HepG2 (cell line): ENCODE data around the gene SS18L1. TPM values are rescaled to one million over a fixed set of nuclear protein-coding genes. Genes with fewer than 3 reads are reported as not detected.

Experiments
- BRF2 ChIP-seq: sonication (generic); formaldehyde crosslinking; IDR thresholded peaks from 2 replicates; pipeline ENCODE4 v1.8.1; 2022; ENCODE audit warnings: mild to moderate bottlenecking, missing genetic modification reagents
- KLF12 ChIP-seq: sonication (generic); formaldehyde crosslinking; IDR thresholded peaks from 2 replicates; pipeline ENCODE4 v1.4.0; 2020; ENCODE audit warnings: missing genetic modification reagents, borderline replicate concordance
- MED13 ChIP-seq: sonication (generic); formaldehyde crosslinking; IDR thresholded peaks from 2 replicates; pipeline ENCODE4 v1.5.0; 2020; ENCODE audit warnings: missing genetic modification reagents
- MIER2 ChIP-seq: IDR thresholded peaks from 2 replicates; pipeline ENCODE4 v1.6.1; 2016; ENCODE audit warnings: missing biosample characterization, missing genetic modification reagents
- NR2F2 ChIP-seq: IDR thresholded peaks from 2 replicates; pipeline ENCODE4 v1.6.1; 2012; ENCODE audit warnings: low read depth, inconsistent platforms, borderline replicate concordance
- REST ChIP-seq, 2 experiments: IDR thresholded peaks; 2 replicates each; pipeline ENCODE4 v1.6.1; 2011 to 2012; ENCODE audit warnings: low read length in 2 of 2, borderline replicate concordance in 1 of 2, low read depth in 1 of 2, mild to moderate bottlenecking in 1 of 2, moderate library complexity in 1 of 2
- SALL1 ChIP-seq: sonication (generic); formaldehyde crosslinking; IDR thresholded peaks from 2 replicates; pipeline ENCODE4 v1.8.0; 2022; ENCODE audit warnings: mild to moderate bottlenecking, missing genetic modification reagents
- SKIL ChIP-seq: sonication (generic); formaldehyde crosslinking; IDR thresholded peaks from 2 replicates; pipeline ENCODE4 v1.8.0; 2022; ENCODE audit warnings: missing genetic modification reagents, mild to moderate bottlenecking, moderate library complexity, borderline replicate concordance
- SMYD3 ChIP-seq: sonication (generic); formaldehyde crosslinking; IDR thresholded peaks from 2 replicates; pipeline ENCODE4 v1.8.1; 2023; ENCODE audit warnings: mild to moderate bottlenecking, missing genetic modification reagents
- SP1 ChIP-seq, 2 experiments: fragments of 450-650 bp in 1 of 2; sonication (generic) in 1 of 2; formaldehyde crosslinking in 1 of 2; IDR thresholded peaks; 2 replicates each; pipeline versions ENCODE4 v1.4.0 to v1.6.1; 2016 to 2020; ENCODE audit warnings: missing genetic modification reagents in 1 of 2
- SP4 ChIP-seq: sonication (generic); formaldehyde crosslinking; IDR thresholded peaks from 2 replicates; pipeline ENCODE4 v1.8.1; 2023; ENCODE audit warnings: mild to moderate bottlenecking, missing genetic modification reagents
- ZNF225 ChIP-seq: sonication (generic); formaldehyde crosslinking; IDR thresholded peaks from 2 replicates; pipeline ENCODE4 v1.4.0; 2020; ENCODE audit warnings: mild to moderate bottlenecking, missing genetic modification reagents
- polyA plus RNA-seq, 8 experiments: library from polyadenylated mRNA; depleted of rRNA in 3 of 8; stranded (reverse) in 7 of 8; unstranded in 1 of 8; fragments of >200 nt; fragmentation: Illumina TruSeq in 4 of 8; extraction: Trizol in 4 of 8; gene quantifications; 2 replicates each; pipeline versions ENCODE4 v1.2.1 to v1.2.3, GENCODE V29; 2011 to 2016; ENCODE audit warnings: low read depth in 4 of 8, missing spikeins in 1 of 8, mixed read lengths in 1 of 8; ENCODE audit not compliant: insufficient read depth in 1 of 8
- total RNA-seq, 5 experiments: library from RNA; depleted of rRNA; stranded (reverse); fragments of >200 nt; fragmentation: Illumina TruSeq; extraction: Trizol; gene quantifications; 2 replicates each; pipeline ENCODE4 v1.2.3, GENCODE V29; 2016; ENCODE audit warnings: low read depth in 1 of 5
- TF ChIP-seq, protein P1 (sequence below): sonication (generic); formaldehyde crosslinking; IDR thresholded peaks from 2 replicates; pipeline ENCODE4 v1.5.0; 2020; ENCODE audit warnings: missing genetic modification reagents, mild to moderate bottlenecking, borderline replicate concordance
- TF ChIP-seq, protein P2 (sequence below): sonication (generic); formaldehyde crosslinking; conservative IDR thresholded peaks from 2 replicates; pipeline ENCODE4 v1.4.0; 2020; ENCODE audit warnings: missing genetic modification reagents

Gene SS18L1
- total and polyA plus RNA-seq, 2 of the 13 experiments (the other 11 are each of a cell fraction or from before 2014, with no cell fraction given) = 17.8 to 27.6 TPM

- peak; percentile 81 to 93 for TF ChIP-seq REST (IDR thresholded peaks at IDR 0.05; ENCODE audit: borderline replicate concordance in 1 of 2, low read depth in 1 of 2, low read length in 2 of 2)
- peak; percentile 94 for TF ChIP-seq MIER2 (CRISPR knock-in tag)
- TF ChIP-seq SMYD3 (CRISPR knock-in tag) = no peak
- peak; percentile 25; the same call in 1 of the 2 replicates for TF ChIP-seq MED13 (CRISPR knock-in tag)
- no peak for TF ChIP-seq KLF12
- TF ChIP-seq NR2F2 = no peak
- TF ChIP-seq SP1 (IDR thresholded peaks at IDR 0.05) = no peak
- peak; percentile 62 for TF ChIP-seq SP1 (CRISPR knock-in tag; IDR thresholded peaks at IDR 0.05)
- 0 out of 2 replicates have a peak, but pooled peaks have one; percentile 31 for TF ChIP-seq BRF2 (CRISPR knock-in tag)
- TF ChIP-seq SALL1 (CRISPR knock-in tag) = peak; percentile 90
- no peak for TF ChIP-seq SKIL (CRISPR knock-in tag)
- TF ChIP-seq, protein P1, sequence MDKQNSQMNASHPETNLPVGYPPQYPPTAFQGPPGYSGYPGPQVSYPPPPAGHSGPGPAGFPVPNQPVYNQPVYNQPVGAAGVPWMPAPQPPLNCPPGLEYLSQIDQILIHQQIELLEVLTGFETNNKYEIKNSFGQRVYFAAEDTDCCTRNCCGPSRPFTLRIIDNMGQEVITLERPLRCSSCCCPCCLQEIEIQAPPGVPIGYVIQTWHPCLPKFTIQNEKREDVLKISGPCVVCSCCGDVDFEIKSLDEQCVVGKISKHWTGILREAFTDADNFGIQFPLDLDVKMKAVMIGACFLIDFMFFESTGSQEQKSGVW = no peak
- TF ChIP-seq, protein P2, sequence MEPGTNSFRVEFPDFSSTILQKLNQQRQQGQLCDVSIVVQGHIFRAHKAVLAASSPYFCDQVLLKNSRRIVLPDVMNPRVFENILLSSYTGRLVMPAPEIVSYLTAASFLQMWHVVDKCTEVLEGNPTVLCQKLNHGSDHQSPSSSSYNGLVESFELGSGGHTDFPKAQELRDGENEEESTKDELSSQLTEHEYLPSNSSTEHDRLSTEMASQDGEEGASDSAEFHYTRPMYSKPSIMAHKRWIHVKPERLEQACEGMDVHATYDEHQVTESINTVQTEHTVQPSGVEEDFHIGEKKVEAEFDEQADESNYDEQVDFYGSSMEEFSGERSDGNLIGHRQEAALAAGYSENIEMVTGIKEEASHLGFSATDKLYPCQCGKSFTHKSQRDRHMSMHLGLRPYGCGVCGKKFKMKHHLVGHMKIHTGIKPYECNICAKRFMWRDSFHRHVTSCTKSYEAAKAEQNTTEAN (CRISPR knock-in tag) = peak; percentile 73; the same call in 1 of the 2 replicates
- no peak; the same call in 1 of the 2 replicates for TF ChIP-seq SP4 (CRISPR knock-in tag)
- TF ChIP-seq ZNF225 (CRISPR knock-in tag) = 0 out of 2 replicates have a peak, but pooled peaks have one; percentile 77
Observed at GRCh38 chr20:62219992-62220665, 76.6 kb downstream of the SS18L1 start, which contains the start of gene HRH3 (continued).
